Left renal pelvis (tissue), 4 donors: Measurements from ENCODE around the gene CMIP. TPM values are rescaled to one million over a fixed set of nuclear protein-coding genes. Genes with fewer than 3 reads are reported as not detected.

Experiments
- DNase-seq, 4 donors: peaks; one replicate each; pipeline ENCODE4 v3.0.0-alpha.2; 2013; ENCODE audit warnings: low read depth in 4 of 4, low spot score in 3 of 4
- polyA plus RNA-seq, 4 donors: library from polyadenylated mRNA; unstranded; fragments of 120-200 nt; gene quantifications; one replicate each; pipeline ENCODE4 v1.2.1, GENCODE V29; 2013; ENCODE audit not compliant: insufficient read length in 4 of 4

Gene CMIP
- polyA plus RNA-seq, 4 donors = 24.0 to 48.3 (median 42.0) TPM

DNA sequence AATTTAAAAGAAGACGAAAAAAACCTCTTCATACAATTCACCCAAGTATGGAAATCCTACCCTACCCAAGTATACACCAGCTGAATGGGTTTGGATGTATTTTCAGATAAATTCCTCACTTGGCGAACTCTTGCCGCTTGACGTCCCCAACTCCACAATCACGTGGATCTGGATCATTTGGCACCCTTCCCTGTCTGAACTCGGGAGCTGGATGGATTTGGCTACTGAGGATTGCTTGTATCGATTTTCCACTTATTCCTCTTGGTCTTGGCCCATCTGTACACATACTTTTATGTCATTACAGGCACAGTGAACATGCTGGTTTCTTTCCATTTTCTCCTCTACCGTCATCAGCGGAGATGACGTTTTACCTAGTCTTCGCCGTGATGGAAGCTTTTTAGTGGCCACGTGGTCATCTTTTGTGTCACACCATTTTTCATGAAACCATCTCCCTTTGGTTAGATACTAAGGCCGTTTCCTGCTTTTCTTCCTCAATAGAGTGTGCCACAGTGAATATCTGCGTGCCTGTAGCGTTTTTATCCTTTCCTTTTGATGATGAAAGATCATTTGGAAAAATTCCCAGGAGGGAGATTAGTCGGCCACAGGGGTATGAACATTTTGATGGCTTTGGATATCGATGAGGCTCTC, 47.1 kb downstream of the CMIP start:
- DNase-seq = no peak

DNA sequence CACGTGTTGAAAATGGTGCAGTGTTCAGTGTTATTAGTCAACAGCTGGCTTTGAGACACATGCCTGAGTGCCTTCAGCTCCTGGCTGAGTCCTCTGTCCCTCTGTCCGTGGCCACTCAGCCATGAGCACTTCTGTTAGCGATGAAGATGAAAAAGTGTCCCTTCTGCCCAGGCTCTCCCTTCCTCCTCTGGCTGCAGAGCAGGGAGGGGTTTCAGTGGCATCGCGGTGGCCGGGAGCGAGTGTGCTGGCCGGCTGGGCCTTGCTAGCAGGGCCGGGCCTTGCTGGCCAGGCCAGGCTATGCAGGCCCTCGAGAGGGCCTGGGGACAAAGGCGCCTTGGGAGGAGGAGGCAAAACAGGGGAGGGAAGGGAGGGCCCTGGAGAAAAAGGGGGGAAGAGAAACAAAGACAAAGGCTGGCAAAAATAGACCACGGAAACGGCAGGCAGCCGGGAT, 47.7 kb downstream of the CMIP start:
- DNase-seq = no peak

DNA sequence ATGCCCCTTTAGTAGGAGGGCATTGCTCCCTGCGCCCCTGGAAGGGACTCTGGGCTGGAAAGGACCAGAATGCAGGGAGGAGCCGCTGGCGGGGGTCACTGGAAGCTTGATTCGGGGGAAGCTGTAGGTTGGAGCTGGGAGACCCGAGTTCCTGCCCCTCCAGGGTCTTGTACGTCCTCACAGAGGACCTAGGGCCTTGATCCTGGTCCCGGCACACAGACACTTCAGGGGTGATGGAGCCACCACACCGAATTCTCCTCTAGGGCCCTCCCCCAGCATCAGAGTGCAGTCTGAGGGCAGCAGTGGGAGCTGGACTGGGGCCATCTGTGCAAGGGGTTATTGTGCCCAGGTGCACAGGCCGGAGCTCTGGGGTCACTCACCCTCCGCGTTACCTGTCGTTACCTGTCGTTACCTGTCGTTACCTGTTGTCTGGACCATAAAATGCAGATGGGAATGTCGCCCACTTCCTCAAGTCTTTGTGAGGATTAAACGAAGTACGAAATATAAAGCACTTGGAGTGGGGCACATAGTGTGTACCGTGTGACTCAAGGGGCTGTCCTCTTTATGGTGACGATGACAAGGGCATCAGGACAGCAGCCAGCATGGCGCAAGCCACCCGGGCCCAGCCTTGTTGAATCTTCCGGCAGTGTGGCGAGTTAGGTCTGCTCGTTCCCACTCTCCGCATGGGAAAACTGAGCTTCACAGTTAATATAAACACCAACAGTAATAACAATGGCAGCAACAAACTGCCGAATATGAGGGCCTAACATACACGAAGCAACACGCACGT, 48.6 kb downstream of the CMIP start:
- DNase-seq = no peak

DNA sequence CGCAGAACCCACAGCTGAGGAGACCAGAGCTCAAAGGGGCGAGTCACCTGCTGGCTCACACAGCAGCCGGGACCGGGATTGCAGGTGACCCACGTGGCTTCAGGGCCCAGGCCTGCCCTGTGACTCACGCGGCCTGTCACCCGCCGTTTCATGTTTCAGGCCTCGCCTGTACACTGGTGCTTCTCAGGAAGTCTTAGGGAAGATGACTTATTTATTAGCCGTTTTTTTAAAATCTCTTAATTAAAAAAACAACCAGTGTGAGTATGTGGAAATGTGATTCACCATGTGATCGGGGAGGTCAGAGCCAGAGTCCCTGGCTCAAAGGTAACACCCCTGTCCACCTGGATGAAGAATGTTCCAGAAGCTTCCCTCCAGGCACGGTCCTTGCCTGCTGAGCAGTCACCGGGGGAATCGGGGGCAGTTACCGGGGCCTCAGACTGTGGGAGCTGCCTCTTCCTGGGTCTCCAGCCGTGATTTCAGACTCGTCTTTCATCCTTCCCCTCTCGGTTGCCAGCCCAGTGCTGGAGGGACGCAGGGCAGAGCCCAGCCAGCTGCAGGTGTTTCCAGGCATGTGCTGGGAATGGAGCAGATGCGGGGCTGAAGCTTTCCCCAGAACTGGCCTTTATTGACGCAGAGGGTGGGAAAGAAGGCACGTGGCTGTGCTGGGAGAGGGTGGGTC, 49.3 kb downstream of the CMIP start:
- DNase-seq = peak in 1 of 4 donors; percentile 45

DNA sequence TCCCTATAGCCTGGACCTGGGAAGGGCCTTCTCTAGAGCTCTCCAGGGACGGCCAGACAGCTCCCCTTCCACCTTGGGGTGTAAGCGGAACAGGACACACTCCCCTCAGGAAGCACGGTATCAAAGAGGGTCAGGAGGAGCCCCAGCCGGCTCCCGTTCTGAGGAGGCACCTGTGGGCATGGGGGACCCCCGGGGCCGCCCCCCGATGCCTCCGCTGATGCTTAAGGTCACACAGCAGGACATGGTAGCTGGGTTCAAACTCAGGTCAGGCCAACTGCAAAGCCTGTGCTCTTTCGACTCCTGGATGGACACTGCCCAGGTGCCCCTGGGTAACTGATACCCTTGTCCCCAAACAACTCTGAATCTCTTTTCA, 49.8 kb downstream of the CMIP start:
- DNase-seq = no peak

DNA sequence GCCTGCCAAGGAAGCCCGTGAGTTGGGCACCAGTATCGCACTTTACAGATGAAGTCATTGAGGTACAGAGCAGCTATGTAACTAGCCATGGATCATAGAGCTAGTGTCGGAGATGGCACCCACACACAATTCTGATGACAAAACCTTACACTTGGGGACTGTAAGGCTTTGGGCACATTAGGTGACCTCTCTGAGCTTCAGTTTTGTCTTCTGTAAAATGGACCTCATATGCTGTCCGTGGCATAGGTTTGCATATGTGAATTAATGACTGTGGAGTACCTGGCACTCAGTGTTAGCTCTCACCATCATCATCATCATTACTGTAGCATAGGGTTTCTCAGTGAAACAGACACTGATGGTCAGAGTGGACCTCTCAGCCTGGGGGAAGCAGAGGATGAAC, 50.3 kb downstream of the CMIP start:
- DNase-seq = no peak

DNA sequence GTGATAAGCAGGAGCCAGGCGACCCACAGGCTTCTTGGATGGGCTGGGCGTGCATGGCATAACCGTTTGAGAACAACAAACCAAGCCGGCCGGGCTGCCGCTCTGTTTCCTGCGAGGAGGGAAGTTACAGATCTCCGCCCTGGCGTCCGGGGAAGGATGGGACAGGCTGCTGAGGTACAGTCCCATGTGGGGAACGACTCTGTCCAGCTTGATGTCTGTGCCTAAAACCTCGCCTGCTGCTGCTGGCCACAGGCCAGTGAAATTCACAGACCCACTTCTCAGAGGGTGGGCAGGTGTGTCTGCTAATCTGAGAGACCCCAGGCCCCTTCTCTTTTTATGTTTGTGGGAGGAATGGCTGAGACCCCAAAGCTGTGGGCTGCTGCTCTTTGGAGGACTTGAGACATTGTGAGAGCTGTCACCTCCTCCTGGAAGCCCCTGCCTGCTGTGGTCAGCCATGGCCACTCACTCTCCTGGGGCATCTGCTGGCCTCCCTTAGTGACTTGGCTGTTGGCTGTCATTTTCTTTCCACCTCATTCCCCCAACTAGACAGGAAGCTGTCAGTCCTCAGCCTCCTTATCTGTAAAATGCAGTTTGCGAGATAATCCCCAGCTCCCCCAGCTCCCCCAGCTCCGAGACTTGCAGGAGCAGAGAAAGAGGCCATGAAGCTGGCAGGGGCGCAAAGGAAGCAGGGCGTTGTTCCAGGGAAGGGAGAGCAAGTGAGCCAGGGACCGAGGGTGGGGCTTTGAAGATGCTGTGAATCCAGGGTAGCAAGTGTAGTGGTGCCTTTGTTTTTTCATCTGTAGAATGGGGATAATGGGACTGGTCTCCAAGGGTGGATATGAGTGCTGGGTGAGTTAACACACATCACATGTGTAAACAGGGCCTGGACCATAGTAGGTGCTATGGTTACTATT, 51.0 kb downstream of the CMIP start:
- DNase-seq = no peak

DNA sequence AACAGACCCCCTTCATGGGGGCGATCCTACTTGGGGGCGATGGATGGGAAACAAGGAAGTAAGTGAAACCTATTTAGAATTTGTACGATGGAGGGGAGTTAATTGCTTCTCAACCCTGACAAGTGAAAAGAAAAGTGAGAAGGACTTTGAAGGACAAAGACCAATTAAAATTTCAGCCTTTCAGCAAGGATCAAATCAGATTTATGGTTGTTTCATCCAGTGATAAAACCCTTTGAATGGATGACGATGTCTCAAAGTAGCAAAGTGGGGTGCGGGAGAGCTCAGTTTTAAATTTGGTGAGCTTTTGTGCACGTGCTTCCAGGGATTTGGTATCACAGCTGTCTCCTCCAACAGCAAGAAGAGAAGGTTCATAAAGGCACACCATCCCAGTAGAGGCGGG, 51.7 kb downstream of the CMIP start:
- DNase-seq = no peak

DNA sequence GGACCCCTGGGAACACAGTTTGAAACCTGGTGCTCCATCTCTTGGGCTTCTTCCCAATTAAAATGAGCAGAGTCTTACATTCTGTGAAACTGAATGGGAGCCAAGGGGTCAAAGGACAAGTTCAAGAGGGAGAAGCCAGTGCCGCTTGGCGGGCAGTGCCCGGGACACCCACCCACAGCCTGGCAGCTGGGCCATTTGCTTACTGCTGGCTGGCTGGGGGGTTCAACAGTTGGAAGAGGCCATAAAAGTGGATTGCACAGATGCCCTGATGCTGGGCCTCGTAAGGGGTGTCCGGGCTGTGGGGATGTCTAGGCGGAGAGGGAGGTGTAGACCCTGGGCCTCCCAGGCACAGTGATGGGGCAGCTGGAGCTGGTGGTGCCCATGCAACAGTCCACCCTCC, 52.1 kb downstream of the CMIP start:
- DNase-seq = no peak

DNA sequence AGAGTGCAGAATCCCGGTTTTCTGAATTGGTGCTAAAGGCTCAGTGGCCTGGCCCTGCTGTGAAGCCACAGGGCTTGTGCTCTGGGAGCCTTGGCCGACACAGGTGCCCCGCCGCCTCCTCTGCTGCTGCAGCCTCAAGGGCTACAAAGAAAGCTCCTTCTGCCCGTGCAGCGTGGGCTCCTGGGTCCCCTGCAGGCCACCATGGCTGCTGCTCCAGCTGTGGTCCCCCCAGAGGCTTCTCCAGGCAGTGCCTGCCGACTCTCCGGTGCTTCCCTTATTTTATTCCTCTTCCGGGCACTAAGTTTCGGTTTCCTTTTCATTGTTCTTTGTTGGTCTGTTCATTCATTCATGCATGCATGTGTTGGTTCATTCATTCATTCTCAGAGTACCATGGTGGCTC, 53.1 kb downstream of the CMIP start:
- DNase-seq = no peak

DNA sequence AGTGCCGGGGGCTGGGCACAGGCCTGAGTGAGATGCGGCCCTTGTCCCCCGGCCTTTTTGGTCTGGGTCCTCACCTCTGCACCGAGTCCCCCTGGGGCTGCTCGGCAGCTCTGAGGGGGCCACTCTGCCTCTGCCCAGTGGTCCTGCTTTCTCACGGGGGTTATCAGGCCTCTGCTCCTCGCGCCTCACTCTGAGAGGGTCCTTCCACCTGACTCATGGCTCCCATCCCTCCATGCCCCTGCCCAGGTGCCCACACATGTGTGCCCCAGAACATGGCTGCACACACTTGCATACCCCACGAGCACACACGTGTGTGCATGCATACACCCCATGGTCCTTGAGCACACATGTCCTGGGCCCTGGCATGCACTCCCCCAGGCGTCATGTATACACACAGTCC, 53.7 kb downstream of the CMIP start:
- DNase-seq = no peak

DNA sequence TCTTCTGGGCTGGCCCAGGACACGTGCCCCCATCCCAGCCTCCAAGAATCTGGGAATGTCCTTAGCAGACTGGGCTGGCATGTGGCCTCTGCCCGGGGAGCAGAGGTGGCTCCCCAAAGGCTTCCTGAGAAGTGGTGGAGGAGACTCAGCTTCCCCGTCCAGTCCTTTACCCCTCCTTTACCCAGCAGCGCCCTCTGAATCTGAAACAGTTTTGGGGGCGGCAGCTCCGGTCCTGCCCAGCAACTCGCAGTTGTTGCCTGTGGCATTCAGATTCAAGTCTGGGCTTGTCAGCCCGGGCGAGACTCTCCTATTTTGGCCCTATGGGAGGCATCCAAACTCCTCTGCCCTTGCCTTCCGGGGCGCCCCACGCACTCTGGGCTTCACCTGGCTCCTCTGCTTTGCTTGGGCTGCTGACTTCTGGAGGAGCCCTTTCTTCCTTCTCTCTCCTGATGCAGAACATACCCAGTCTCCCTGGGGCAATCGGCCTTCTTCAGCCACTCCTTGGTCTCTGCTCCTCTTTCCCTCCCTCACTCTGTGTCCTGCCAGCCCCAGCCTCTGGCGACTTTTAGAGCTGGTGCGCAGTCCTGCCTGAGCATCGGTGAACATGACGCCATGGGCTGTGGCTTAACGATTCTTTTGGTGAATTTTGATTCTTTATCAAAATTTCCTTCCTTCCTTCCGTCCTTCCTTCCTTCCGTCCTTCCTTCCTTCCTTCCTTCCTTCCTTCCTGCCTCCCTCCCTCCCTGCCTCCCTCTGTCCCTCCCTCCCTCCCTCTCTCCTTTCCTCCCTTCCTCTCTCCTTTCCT, 55.2 kb downstream of the CMIP start:
- no peak for DNase-seq

DNA sequence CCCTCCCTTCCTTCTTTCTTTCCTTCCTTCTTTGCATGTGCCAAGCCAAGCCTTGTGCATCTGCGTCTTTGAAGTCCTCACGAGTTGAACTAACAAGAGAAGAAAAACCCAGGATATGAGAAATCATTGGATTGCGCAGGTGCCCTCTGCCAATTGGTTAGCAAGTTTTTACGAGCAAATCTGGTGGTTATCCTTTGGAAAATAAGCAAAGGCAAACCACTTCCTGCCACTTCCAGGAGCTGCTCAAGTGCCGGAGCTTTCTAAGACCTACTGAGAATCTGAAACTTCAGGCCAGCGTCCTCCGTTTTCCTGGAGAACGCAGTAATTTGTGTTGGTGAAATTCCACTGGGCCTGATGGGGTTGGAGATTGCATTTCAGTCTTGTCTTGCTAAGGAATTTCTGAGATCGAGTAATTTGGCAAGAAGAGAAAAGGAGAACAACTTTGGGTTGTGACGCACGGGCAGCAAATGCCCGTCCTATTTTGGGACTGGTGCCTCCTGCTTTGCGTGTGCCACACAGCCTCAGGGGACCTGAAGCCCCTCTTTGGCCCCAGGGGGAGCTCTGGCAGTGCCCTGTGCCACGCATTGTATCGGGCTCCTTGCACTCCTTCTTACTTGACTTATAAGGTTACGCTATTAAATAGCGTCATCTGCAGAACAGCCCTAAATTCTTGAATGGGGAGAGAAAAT, 56.4 kb downstream of the CMIP start:
- no peak for DNase-seq

DNA sequence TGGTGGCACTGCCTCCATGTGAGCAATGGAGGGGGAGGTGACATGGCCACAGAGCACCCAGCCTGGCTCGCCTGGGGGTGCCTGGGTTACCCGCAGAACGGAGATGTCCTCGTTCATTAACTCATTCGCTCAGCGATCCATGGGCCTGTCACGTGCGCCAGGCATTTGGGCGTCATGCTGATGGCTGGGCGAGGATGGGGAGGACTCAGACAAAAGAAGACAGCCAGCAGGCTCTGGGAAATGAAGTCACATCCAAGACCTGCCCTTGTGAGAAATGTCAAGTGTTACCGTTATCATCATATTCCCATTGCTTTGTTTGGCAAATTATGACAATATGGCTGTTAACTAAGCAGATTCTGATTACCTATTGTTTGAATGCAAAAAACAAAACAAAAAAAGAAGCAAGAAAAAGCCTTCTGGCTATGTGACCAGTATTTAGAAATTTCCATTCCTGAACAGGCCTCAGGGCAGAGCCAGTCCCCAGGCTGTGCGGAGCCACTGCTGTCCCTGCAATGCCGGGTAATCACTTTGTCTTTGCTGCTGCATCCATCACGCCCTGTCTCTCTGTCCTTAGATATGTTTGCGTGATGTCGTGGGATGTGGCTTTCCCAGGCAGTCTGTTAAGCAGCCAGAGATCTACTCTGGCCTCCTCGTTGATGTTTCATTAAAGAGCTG, 57.9 kb downstream of the CMIP start:
- DNase-seq = no peak

DNA sequence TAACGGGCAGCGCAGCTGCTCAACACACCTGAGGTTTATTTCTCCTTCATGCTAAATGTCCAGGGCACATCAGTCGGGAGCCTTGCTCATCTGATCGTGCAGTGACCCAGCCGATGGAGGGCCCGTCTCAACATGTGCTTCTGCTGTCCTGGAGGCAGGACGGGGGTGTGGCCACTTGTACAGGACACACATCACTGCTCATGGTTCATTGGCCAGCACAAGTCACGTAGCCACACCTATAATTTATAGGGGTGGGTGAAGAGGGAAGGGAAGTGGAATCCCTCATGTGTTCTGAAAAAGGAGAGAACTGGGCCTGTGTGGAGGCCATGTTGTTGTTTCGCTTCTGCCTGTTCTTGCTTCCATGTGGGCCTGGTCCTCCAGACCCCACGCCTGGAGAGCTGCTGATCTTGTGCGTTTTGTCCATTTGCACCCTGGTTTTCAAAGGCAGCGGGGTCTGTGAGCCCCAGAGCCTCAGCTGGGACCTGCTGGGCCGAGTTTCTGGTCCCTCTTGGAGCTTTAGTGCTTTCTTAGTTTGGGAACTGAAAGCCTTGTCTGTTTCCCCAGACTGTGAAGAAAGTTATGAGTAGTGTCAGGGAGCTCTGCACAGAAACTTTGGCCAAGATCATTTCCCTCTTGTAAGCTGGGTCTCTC, 60.5 kb downstream of the CMIP start:
- DNase-seq = peak in 1 of 4 donors; percentile 33

DNA sequence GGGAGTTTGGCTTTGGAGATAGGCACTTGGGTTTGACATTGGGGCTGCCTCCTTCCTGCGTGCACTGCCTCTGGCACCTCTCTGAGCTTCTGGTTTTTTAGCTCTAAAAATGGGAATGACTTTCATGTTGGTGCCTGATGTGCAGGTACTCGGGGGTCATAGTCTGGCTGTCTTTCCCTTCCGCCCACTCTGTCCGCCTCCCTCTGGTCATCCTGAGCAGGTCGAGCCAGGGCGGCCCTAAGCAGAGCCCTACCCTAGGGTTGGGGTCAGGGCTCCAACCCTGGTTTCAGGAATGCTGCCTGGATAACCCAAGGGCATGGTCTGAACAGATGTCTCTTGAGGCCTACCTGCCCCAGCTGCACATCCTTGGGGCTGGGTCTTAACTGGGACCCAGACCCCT, 64.8 kb downstream of the CMIP start:
- no peak for DNase-seq

DNA sequence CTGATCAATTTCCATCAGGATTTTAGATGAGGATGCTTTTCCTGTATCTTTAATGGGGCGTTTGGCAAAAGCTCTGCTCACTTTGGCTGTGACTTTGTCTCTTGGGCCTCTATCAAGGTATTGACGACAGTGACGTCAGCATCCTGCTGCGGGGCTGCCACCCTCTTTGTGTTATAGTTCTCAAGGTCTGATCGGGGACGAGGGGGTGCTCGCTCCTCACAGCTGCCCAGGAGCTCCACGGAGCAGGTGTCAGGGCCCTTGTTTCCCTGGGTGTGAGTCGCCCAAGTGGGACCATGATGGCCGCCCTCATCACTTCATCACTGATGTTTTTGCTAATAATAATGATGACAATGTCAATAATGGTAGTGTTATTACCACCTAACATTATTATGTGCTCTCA, 65.4 kb downstream of the CMIP start:
- DNase-seq = no peak

DNA sequence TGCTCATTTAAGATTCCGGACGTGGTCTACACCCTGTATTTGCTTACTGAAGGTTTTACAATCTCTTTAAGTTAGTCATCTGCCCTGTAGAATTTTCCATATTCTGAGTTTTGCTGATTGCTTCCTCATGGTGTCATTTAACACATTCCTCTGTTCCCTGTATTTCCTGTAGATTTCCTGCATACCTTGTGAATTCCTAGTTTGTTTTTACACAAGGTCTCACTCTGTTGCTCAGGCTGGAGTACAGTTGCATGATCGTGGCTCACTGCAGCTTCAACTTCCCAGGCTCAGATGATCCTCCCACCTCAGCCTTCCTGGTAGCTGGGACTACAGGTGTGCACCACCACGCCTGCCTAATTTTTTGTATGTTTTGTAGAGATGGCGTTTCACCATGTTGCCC, 66.8 kb downstream of the CMIP start:
- DNase-seq = no peak
